Pancreas (tissue), 10 donors: ENCODE measurements around the gene ANGPTL2. TPM values are rescaled to one million over a fixed set of nuclear protein-coding genes. Genes with fewer than 3 reads are reported as not detected.

Source experiments
- ATAC-seq, 4 donors: fragments of 200-7000 bp; cut with Tn5 transposase; one replicate each; pipeline versions ENCODE4 v1.8.0 to v1.9.1; 2020; ENCODE audit warnings: mild to moderate bottlenecking in 4 of 4, moderate library complexity in 4 of 4
- DNase-seq, 6 donors: peaks; one replicate each; pipeline ENCODE4 v3.0.0-alpha.2; 2020
- FAIRE-seq: peaks from 2 replicates; lab custom pipeline; 2012; peaks lifted over from hg19 to GRCh38; lab: Jason Lieb, UNC
- H3K27ac ChIP-seq, 4 donors: fragments of 200-600 bp; sonication (generic); 1 replicate in 3 of 4; 2 replicates in 1 of 4; pipeline versions ENCODE4 v1.5.0 to v1.8.0; 2020
- H3K27me3 ChIP-seq, 4 donors: fragments of 200-600 bp; one replicate each; pipeline ENCODE4 v1.8.0; 2021
- H3K36me3 ChIP-seq, 3 donors: fragments of 200-600 bp; sonication (generic) in 1 of 3; one replicate each; pipeline versions ENCODE4 v1.5.0 to v1.8.0; 2020 to 2021
- H3K4me1 ChIP-seq, 3 donors: fragments of 200-600 bp; one replicate each; pipeline ENCODE4 v1.8.0; 2021
- H3K4me3 ChIP-seq, 4 donors: fragments of 200-600 bp; sonication (generic) in 2 of 4; one replicate each; pipeline versions ENCODE4 v1.5.0 to v1.8.0; 2020 to 2021
- H3K9me3 ChIP-seq, 4 donors: fragments of 200-600 bp; one replicate each; pipeline ENCODE4 v1.8.0; 2021
- WGBS, 2 donors: extraction: QIAGEN DNeasy Blood & Tissue Kit; methylation state at CpG; one replicate each; pipeline ENCODE4 v1.1.7; 2013; 5-methylcytosine and 5-hydroxymethylcytosine counted together
- intact Hi-C, 3 donors: fragments of 100-400 bp; cut with DNase I; formaldehyde crosslinking; loops; one replicate each; pipeline versions ENCODE4 v1.11.1 to v1.14.2; 2022
- polyA plus RNA-seq, 2 donors: library from polyadenylated mRNA; stranded (reverse); fragments of 200-250 nt; gene quantifications; one replicate each; pipeline ENCODE4 v1.2.3, GENCODE V29; 2013
- total RNA-seq, 6 donors: library from RNA; stranded (reverse); fragmentation: NEBNext Ultra II Directional in 4 of 6; extraction: Animal tissue kit (Norgen Biotek cat#: 25700) in 4 of 6; gene quantifications; one replicate each; pipeline versions ENCODE4 v1.2.1 to v1.2.4, GENCODE V29; 2021 to 2023
- TF ChIP-seq, protein P1 (sequence below), 4 donors: fragments of 200-600 bp; sonication (generic) in 3 of 4; IDR thresholded peaks; one replicate each; pipeline versions ENCODE4 v1.5.0 to v1.8.0; 2021; ENCODE audit warnings: antibody characterized with exemption in 4 of 4
- donor health status: healthy with polysubstance abuse.
- donor health status: DM: no; HTN: no; CAD: no; lungs with moderate emphysema.
- donor health status: DM: no; HTN: no; CAD: no.
- donor health status: control.
- donor health status: control.
- donor health status: Bipolar disorder and iron deficiency.
- donor health status: DM: yes; HTN: yes; CAD: no.
- donor health status: DM: no; HTN: no; CAD: no.
- donor health status: DM: no; HTN: no; CAD: no.
- donor health status: DM: yes; HTN: yes; CAD: no.

The ANGPTL2 gene
- total and polyA plus RNA-seq, 8 donors: 1.2 to 4.6 (median 2.3) TPM

- 89 to 93% methylated on average over 5 of the region's 5 CpGs for WGBS, 2 donors
- Histone ChIP-seq H3K4me1 (no peaks in the 10 kb centered on the region), H3K9me3 (no peaks in the 10 kb centered on the region), H3K27ac (peak overlapping the region in 1 of 4 donors; percentile 10), H3K27me3 (no peaks in the 10 kb centered on the region), H3K36me3 (peaks cover 0 to 9% (median 0%) of the 10 kb centered on the region in 3 donors), H3K4me3 (no peak overlapping the region)
- no peak for FAIRE-seq
- TF ChIP-seq, protein P1, sequence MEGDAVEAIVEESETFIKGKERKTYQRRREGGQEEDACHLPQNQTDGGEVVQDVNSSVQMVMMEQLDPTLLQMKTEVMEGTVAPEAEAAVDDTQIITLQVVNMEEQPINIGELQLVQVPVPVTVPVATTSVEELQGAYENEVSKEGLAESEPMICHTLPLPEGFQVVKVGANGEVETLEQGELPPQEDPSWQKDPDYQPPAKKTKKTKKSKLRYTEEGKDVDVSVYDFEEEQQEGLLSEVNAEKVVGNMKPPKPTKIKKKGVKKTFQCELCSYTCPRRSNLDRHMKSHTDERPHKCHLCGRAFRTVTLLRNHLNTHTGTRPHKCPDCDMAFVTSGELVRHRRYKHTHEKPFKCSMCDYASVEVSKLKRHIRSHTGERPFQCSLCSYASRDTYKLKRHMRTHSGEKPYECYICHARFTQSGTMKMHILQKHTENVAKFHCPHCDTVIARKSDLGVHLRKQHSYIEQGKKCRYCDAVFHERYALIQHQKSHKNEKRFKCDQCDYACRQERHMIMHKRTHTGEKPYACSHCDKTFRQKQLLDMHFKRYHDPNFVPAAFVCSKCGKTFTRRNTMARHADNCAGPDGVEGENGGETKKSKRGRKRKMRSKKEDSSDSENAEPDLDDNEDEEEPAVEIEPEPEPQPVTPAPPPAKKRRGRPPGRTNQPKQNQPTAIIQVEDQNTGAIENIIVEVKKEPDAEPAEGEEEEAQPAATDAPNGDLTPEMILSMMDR (IDR thresholded peaks at IDR 0.05): no peak
- no peak for ATAC-seq
- DNase-seq: no peak
- intact Hi-C loops: no loop called here
These were observed 68.5 kb downstream of the ANGPTL2 start for GRCh38 chr9:127053960-127054359.

GRCh38 chr9:127053057-127053821, 69.2 kb downstream of the ANGPTL2 start:
- intact Hi-C loops: no loop called here
- ATAC-seq: no peak
- TF ChIP-seq, protein P1 (IDR thresholded peaks at IDR 0.05): no peak
- 83 to 85% methylated on average over 14 of the region's 14 CpGs for WGBS, 2 donors
- Histone ChIP-seq H3K4me3 (no peak overlapping the region), H3K27ac (peak overlapping the region in 2 of 4 donors; percentile 10 to 37), H3K27me3 (no peaks in the 10 kb centered on the region), H3K9me3 (no peaks in the 10 kb centered on the region), H3K36me3 (peaks cover 0 to 9% (median 0%) of the 10 kb centered on the region in 3 donors), H3K4me1 (no peaks in the 10 kb centered on the region)
- no peak for FAIRE-seq
- DNase-seq: no peak

DNA sequence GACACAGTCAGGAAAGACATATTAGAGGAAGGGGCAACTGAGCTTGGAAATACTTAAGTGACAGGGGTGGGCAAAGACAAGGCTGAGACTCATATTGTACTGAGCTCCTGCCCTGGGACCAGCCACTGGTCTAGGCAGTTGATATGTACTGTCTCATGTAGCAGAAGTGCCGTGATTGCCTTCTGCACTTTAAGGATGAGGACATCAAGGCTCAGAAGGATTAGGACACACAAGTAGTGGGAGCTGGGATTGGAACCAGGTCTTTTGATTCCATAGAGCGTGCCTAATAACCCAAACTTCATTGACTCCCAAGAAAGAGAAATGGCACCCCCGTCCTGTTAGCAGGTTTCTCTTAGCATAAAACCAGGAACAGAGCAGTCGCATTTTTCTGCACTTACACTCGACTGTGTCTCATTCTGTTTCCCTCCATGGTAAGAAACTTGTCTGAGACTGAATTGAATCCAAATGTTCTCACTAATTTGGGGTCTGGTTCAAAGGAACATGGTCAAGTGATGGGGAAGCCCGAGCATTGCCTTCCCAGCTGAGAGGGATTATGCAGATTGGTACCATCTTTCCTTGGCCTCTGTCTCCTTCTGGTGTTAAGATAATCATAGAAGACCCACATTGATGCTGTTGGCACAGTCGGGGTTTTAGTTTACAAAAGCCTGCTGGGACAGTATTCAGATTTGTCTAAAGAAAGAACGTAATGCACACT, 70.4 kb downstream of the ANGPTL2 start:
- Histone ChIP-seq H3K36me3 (peaks cover 0 to 9% (median 0%) of the 10 kb centered on the region in 3 donors), H3K27me3 (no peaks in the 10 kb centered on the region), H3K4me3 (no peak overlapping the region), H3K27ac (no peak overlapping the region), H3K4me1 (no peaks in the 10 kb centered on the region), H3K9me3 (no peaks in the 10 kb centered on the region)
- DNase-seq: no peak
- TF ChIP-seq, protein P1 (IDR thresholded peaks at IDR 0.05): no peak
- 84 to 88% methylated on average over 8 of the region's 8 CpGs for WGBS, 2 donors
- intact Hi-C loops: no loop called here
- FAIRE-seq: no peak
- no peak for ATAC-seq

GRCh38 chr9:127050591-127051001, 71.8 kb downstream of the ANGPTL2 start:
- no peak for FAIRE-seq
- TF ChIP-seq, protein P1 (IDR thresholded peaks at IDR 0.05): no peak
- intact Hi-C loops: no loop called here

More at GRCh38 chr9:127050591-127051001, 71.8 kb downstream of the ANGPTL2 start:
- WGBS, 2 donors: 88 to 89% methylated on average over 7 of the region's 7 CpGs
- DNase-seq (no peak), ATAC-seq (no peak)
- peaks cover 0 to 9% (median 0%) of the 10 kb centered on the region in 3 donors for H3K36me3 ChIP-seq
- no peaks in the 10 kb centered on the region for H3K27me3 ChIP-seq
- no peaks in the 10 kb centered on the region for H3K4me1 ChIP-seq
- H3K9me3 ChIP-seq: no peaks in the 10 kb centered on the region
- H3K4me3 ChIP-seq: no peak overlapping the region
- H3K27ac ChIP-seq: no peak overlapping the region
